Activated CD8-positive, alpha-beta T cell treated with anti-CD3 and anti-CD28 coated beads, Interleukin-2, amount 10 ng/mL, durations not matched to agents 7 days and 5 days (primary cell): ENCODE results near the gene ALCAM. TPM values are rescaled to one million over a fixed set of nuclear protein-coding genes. Genes with fewer than 3 reads are reported as not detected.
"Not testable (repeated sequence)": the region's sequence is repeated elsewhere in the genome, so short reads cannot be mapped to it uniquely, and the experiment has no call there.

Source experiments
- ATAC-seq: fragments of 150-1000 bp; cut with Tn5 transposase; one replicate; pipeline ENCODE4 v1.10.0; 2021; ENCODE audit warnings: moderate library complexity
- CTCF ChIA-PET: fragments of 350-600 bp; sonication (Branson Sonifier 250); formaldehyde crosslinking; loops from one replicate; lab custom pipeline; 2021; ENCODE audit warnings: antibody characterized with exemption; lab: Charles Lee
- POLR2A ChIA-PET: fragments of 350-600 bp; sonication (Branson Sonifier 250); formaldehyde crosslinking; loops from one replicate; lab custom pipeline; 2021; ENCODE audit warnings: antibody characterized with exemption; lab: Charles Lee
- DNase-seq: peaks from one replicate; pipeline ENCODE4 v3.0.0-alpha.2; 2020
- H3K27ac Mint-ChIP-seq: one replicate; pipeline ENCODE4 v1.8.0; 2021; ENCODE audit warnings: mild to moderate bottlenecking, mixed read lengths
- H3K27me3 Mint-ChIP-seq: one replicate; pipeline ENCODE4 v1.8.0; 2021; ENCODE audit warnings: low read depth, mixed read lengths
- H3K36me3 Mint-ChIP-seq: one replicate; pipeline ENCODE4 v1.8.0; 2021; ENCODE audit warnings: low read depth, mixed read lengths
- H3K4me1 Mint-ChIP-seq: one replicate; pipeline ENCODE4 v1.8.0; 2021; ENCODE audit warnings: low read depth, mixed read lengths
- H3K4me3 Mint-ChIP-seq: one replicate; pipeline ENCODE4 v1.8.0; 2021; ENCODE audit warnings: mild to moderate bottlenecking, mixed read lengths
- H3K9me3 Mint-ChIP-seq: one replicate; pipeline ENCODE4 v1.8.0; 2022; ENCODE audit warnings: mixed read lengths; ENCODE audit not compliant: insufficient read depth
- total RNA-seq, 2 experiments: library from RNA; stranded (reverse); gene quantifications; one replicate each; pipeline ENCODE4 v1.2.3, GENCODE V29; 2021

Gene ALCAM
- total RNA-seq, 2 experiments from 2014 or later: 5.1 to 5.4 TPM

- H3K36me3 Mint-ChIP-seq: peaks cover 3% of the 10 kb centered on the region
- ChIA-PET POLR2A (no interaction called here), CTCF (no interaction called here)
- H3K27me3 Mint-ChIP-seq: no peaks in the 10 kb centered on the region
- peaks cover 8% of the 10 kb centered on the region for H3K9me3 Mint-ChIP-seq
- no peak overlapping the region for H3K4me3 Mint-ChIP-seq
- ATAC-seq: no peak
- no peak overlapping the region for H3K27ac Mint-ChIP-seq
- no peaks in the 10 kb centered on the region for H3K4me1 Mint-ChIP-seq
- DNase-seq: no peak
Observed at GRCh38 chr3:105399062-105399461, 32.4 kb downstream of the ALCAM start.

GRCh38 chr3:105399611-105400010, 32.9 kb downstream of the ALCAM start:
- Mint-ChIP-seq H3K4me1 (no peaks in the 10 kb centered on the region), H3K4me3 (no peak overlapping the region), H3K9me3 (peaks cover 8% of the 10 kb centered on the region), H3K36me3 (peaks cover 3% of the 10 kb centered on the region), H3K27me3 (no peaks in the 10 kb centered on the region), H3K27ac (no peak overlapping the region)
- ChIA-PET CTCF (no interaction called here), POLR2A (no interaction called here)
- no peak for ATAC-seq
- DNase-seq: no peak

- H3K4me1 Mint-ChIP-seq: no peaks in the 10 kb centered on the region
- H3K27me3 Mint-ChIP-seq: no peaks in the 10 kb centered on the region
- CTCF ChIA-PET: no interaction called here
- DNase-seq (no peak), ATAC-seq (no peak)
- no peak overlapping the region for H3K4me3 Mint-ChIP-seq
- POLR2A ChIA-PET: interaction anchor here (0.6 kb wide), 1 partner anchor 1094 kb away, joined by 3 read pairs; no protein-coding TSS in a partner anchor
- H3K27ac Mint-ChIP-seq: no peak overlapping the region
- H3K36me3 Mint-ChIP-seq: peaks cover 3% of the 10 kb centered on the region
- H3K9me3 Mint-ChIP-seq: peaks cover 8% of the 10 kb centered on the region
Observed at GRCh38 chr3:105401254-105401653, 34.5 kb downstream of the ALCAM start.

- ATAC-seq (no peak), DNase-seq (no peak)
- Mint-ChIP-seq H3K27ac (no peak overlapping the region), H3K36me3 (peaks cover 3% of the 10 kb centered on the region), H3K27me3 (peaks cover 2% of the 10 kb centered on the region), H3K4me1 (no peaks in the 10 kb centered on the region), H3K4me3 (no peak overlapping the region), H3K9me3 (peaks cover 12% of the 10 kb centered on the region)
- CTCF ChIA-PET: no interaction called here
- POLR2A ChIA-PET: interaction anchor here (0.6 kb wide), 1 partner anchor 1094 kb away, joined by 3 read pairs; no protein-coding TSS in a partner anchor
Observed at GRCh38 chr3:105401691-105402149, 35.0 kb downstream of the ALCAM start.

- ATAC-seq (no peak), DNase-seq (no peak)
- CTCF ChIA-PET: no interaction called here
- H3K4me3 Mint-ChIP-seq: no peak overlapping the region
- peaks cover 3% of the 10 kb centered on the region for H3K36me3 Mint-ChIP-seq
- no peak overlapping the region for H3K27ac Mint-ChIP-seq
- H3K9me3 Mint-ChIP-seq: peaks cover 12% of the 10 kb centered on the region
- POLR2A ChIA-PET: no interaction called here
- H3K4me1 Mint-ChIP-seq: no peaks in the 10 kb centered on the region
- peaks cover 2% of the 10 kb centered on the region for H3K27me3 Mint-ChIP-seq
Observed at GRCh38 chr3:105402287-105402801, 35.6 kb downstream of the ALCAM start.

- DNase-seq, H3K4me3 Mint-ChIP-seq, H3K27me3 Mint-ChIP-seq, H3K4me1 Mint-ChIP-seq, H3K36me3 Mint-ChIP-seq, ATAC-seq, H3K27ac Mint-ChIP-seq, POLR2A ChIA-PET, CTCF ChIA-PET: not testable (repeated sequence)
- H3K9me3 Mint-ChIP-seq: peaks cover 12% of the 10 kb centered on the region
Observed at GRCh38 chr3:105403034-105403433, 36.3 kb downstream of the ALCAM start.

GRCh38 chr3:105406268-105406667, 39.6 kb downstream of the ALCAM start:
- ChIA-PET POLR2A (no interaction called here), CTCF (no interaction called here)
- DNase-seq: no peak

GRCh38 chr3:105409364-105409763, 42.7 kb downstream of the ALCAM start:
- H3K36me3 Mint-ChIP-seq: no peaks in the 10 kb centered on the region
- no peak for ATAC-seq
- POLR2A ChIA-PET: no interaction called here
- H3K9me3 Mint-ChIP-seq: peaks cover 4% of the 10 kb centered on the region
- no peaks in the 10 kb centered on the region for H3K4me1 Mint-ChIP-seq
- CTCF ChIA-PET: no interaction called here
- peaks cover 2% of the 10 kb centered on the region for H3K27me3 Mint-ChIP-seq
- H3K27ac Mint-ChIP-seq: no peak overlapping the region
- H3K4me3 Mint-ChIP-seq: no peak overlapping the region
- DNase-seq: no peak

More at GRCh38 chr3:105406268-105406667, 39.6 kb downstream of the ALCAM start:
- no peak for ATAC-seq
- H3K9me3 Mint-ChIP-seq: peaks cover 12% of the 10 kb centered on the region
- no peak overlapping the region for H3K27ac Mint-ChIP-seq
- H3K36me3 Mint-ChIP-seq: peaks cover 3% of the 10 kb centered on the region
- H3K27me3 Mint-ChIP-seq: peaks cover 2% of the 10 kb centered on the region
- no peak overlapping the region for H3K4me3 Mint-ChIP-seq
- H3K4me1 Mint-ChIP-seq: no peaks in the 10 kb centered on the region

GRCh38 chr3:105413343-105413887, 46.7 kb downstream of the ALCAM start:
- CTCF ChIA-PET: interaction anchor here (1.1 kb wide), 1 partner anchor 13 kb away, joined by 3 read pairs; no protein-coding TSS in a partner anchor

GRCh38 chr3:105414841-105415240, 48.1 kb downstream of the ALCAM start:
- Mint-ChIP-seq H3K4me3 (no peak overlapping the region), H3K4me1 (no peaks in the 10 kb centered on the region), H3K27me3 (peaks cover 3% of the 10 kb centered on the region), H3K9me3 (no peaks in the 10 kb centered on the region), H3K36me3 (no peaks in the 10 kb centered on the region), H3K27ac (no peak overlapping the region)
- ChIA-PET CTCF (no interaction called here), POLR2A (no interaction called here)
- ATAC-seq: no peak
- DNase-seq: no peak

More at GRCh38 chr3:105413343-105413887, 46.7 kb downstream of the ALCAM start:
- Mint-ChIP-seq H3K27me3 (no peaks in the 10 kb centered on the region), H3K9me3 (no peaks in the 10 kb centered on the region), H3K27ac (no peak overlapping the region), H3K4me3 (no peak overlapping the region), H3K36me3 (no peaks in the 10 kb centered on the region), H3K4me1 (no peaks in the 10 kb centered on the region)
- ATAC-seq: no peak
- POLR2A ChIA-PET: no interaction called here
- no peak for DNase-seq

GRCh38 chr3:105415951-105416350, 49.2 kb downstream of the ALCAM start:
- POLR2A ChIA-PET: no interaction called here
- no peak overlapping the region for H3K27ac Mint-ChIP-seq
- ATAC-seq: no peak

GRCh38 chr3:105417525-105418289, 51.0 kb downstream of the ALCAM start:
- ChIA-PET POLR2A (no interaction called here), CTCF (no interaction called here)
- no peak overlapping the region for H3K4me3 Mint-ChIP-seq
- no peak overlapping the region for H3K27ac Mint-ChIP-seq
- H3K27me3 Mint-ChIP-seq: peaks cover 3% of the 10 kb centered on the region
- ATAC-seq (no peak), DNase-seq (no peak)
- no peaks in the 10 kb centered on the region for H3K9me3 Mint-ChIP-seq
- no peaks in the 10 kb centered on the region for H3K36me3 Mint-ChIP-seq
- H3K4me1 Mint-ChIP-seq: no peaks in the 10 kb centered on the region

More at GRCh38 chr3:105415951-105416350, 49.2 kb downstream of the ALCAM start:
- no peak for DNase-seq
- peaks cover 3% of the 10 kb centered on the region for H3K27me3 Mint-ChIP-seq
- H3K36me3 Mint-ChIP-seq: no peaks in the 10 kb centered on the region
- H3K4me1 Mint-ChIP-seq: no peaks in the 10 kb centered on the region
- CTCF ChIA-PET: no interaction called here
- no peak overlapping the region for H3K4me3 Mint-ChIP-seq
- H3K9me3 Mint-ChIP-seq: no peaks in the 10 kb centered on the region
